Testis (tissue), 3 donors: Measurements from ENCODE around the gene CTNNA2. TPM values are rescaled to one million over a fixed set of nuclear protein-coding genes. Genes with fewer than 3 reads are reported as not detected.

ENCODE experiments used
- DNase-seq: peaks from one replicate; pipeline ENCODE4 v3.0.0-alpha.2; 2019
- H3K27ac ChIP-seq, 2 donors: fragments of 200-600 bp; sonication (generic); one replicate each; pipeline ENCODE4 v1.5.1; 2019
- H3K27me3 ChIP-seq: fragments of 200-600 bp; sonication (generic); one replicate; pipeline ENCODE4 v1.5.1; 2019
- H3K36me3 ChIP-seq: fragments of 200-600 bp; sonication (generic); one replicate; pipeline ENCODE4 v1.5.1; 2017; ENCODE audit warnings: low read depth; ENCODE audit errors: missing control alignments
- H3K4me1 ChIP-seq: fragments of 200-600 bp; sonication (generic); one replicate; pipeline ENCODE4 v1.5.1; 2019
- H3K4me3 ChIP-seq, 2 donors: fragments of 200-600 bp; sonication (generic); one replicate each; pipeline ENCODE4 v1.5.1; 2017 to 2019
- H3K9me3 ChIP-seq: fragments of 200-600 bp; sonication (generic); one replicate; pipeline ENCODE4 v1.5.1; 2017
- CTCF ChIP-seq, 3 experiments: fragments of 450-650 bp in 2 of 3; fragments of 200-600 bp in 1 of 3; sonication (generic) in 1 of 3; IDR thresholded peaks; one replicate each; pipeline ENCODE4 v1.5.1; 2016 to 2019; ENCODE audit warnings: antibody characterized with exemption in 3 of 3, mild to moderate bottlenecking in 2 of 3, moderate library complexity in 1 of 3
- POLR2A ChIP-seq: fragments of 450-650 bp; IDR thresholded peaks from one replicate; pipeline ENCODE4 v1.6.1; 2017; ENCODE audit warnings: antibody characterized with exemption, mild to moderate bottlenecking, moderate library complexity
- WGBS, 2 donors: methylation state at CpG; one replicate each; pipeline ENCODE4 v1.1.5; 2018; 5-methylcytosine and 5-hydroxymethylcytosine counted together
- intact Hi-C: fragments of 100-400 bp; cut with DNase I; formaldehyde crosslinking; loops from one replicate; pipeline ENCODE4 v1.15.1; 2023; ENCODE audit warnings: low total_unique reads
- polyA plus RNA-seq: library from polyadenylated mRNA; stranded (reverse); fragments of 350-450 nt; fragmentation: Illumina TruSeq; extraction: RNeasy Lipid Tissue Mini Kit (QIAGEN cat#74804); gene quantifications from one replicate; pipeline ENCODE4 v1.2.3, GENCODE V29; 2014; ENCODE audit warnings: low read depth, low replicate concordance; ENCODE audit not compliant: insufficient read depth
- total RNA-seq, 2 donors: library from RNA; depleted of rRNA; stranded (reverse); fragments of >200 nt; gene quantifications; one replicate each; pipeline ENCODE4 v1.2.3, GENCODE V29; 2016

The CTNNA2 gene
- total and polyA plus RNA-seq, 3 donors from 2014 or later, result 36.8 to 44.5 (median 43.4) TPM

- H3K36me3 ChIP-seq, result no peaks in the 10 kb centered on the region
- H3K27ac ChIP-seq, result no peak overlapping the region
- no peaks in the 10 kb centered on the region for H3K9me3 ChIP-seq
- no peak overlapping the region for H3K4me3 ChIP-seq
- H3K27me3 ChIP-seq, result no peaks in the 10 kb centered on the region
- intact Hi-C loops, result no loop called here
- H3K4me1 ChIP-seq, result no peaks in the 10 kb centered on the region
- WGBS, 2 donors, result 86 to 89% methylated on average over 3 of the region's 3 CpGs
- DNase-seq, result no peak
- TF ChIP-seq POLR2A (no peak), CTCF (IDR thresholded peaks at IDR 0.05) (no peak)
Measured at GRCh38 chr2:79950526-79950925, 437.7 kb downstream of the CTNNA2 start.

- WGBS, 2 donors, result 84 to 88% methylated on average over 3 of the region's 3 CpGs
- intact Hi-C loops, result no loop called here
Measured at GRCh38 chr2:79952616-79953015, 439.8 kb downstream of the CTNNA2 start.

GRCh38 chr2:79960035-79960434, 447.2 kb downstream of the CTNNA2 start:
- H3K27ac ChIP-seq, result no peak overlapping the region
- TF ChIP-seq POLR2A (no peak), CTCF (IDR thresholded peaks at IDR 0.05) (no peak)
- intact Hi-C loops, result no loop called here
- no peaks in the 10 kb centered on the region for H3K27me3 ChIP-seq
- H3K9me3 ChIP-seq, result no peaks in the 10 kb centered on the region
- H3K36me3 ChIP-seq, result no peaks in the 10 kb centered on the region
- peaks cover 3% of the 10 kb centered on the region for H3K4me1 ChIP-seq
- no peak for DNase-seq
- H3K4me3 ChIP-seq, result no peak overlapping the region

More at GRCh38 chr2:79952616-79953015, 439.8 kb downstream of the CTNNA2 start:
- H3K4me1 ChIP-seq, result no peaks in the 10 kb centered on the region
- TF ChIP-seq POLR2A, result no peak
- TF ChIP-seq CTCF (IDR thresholded peaks at IDR 0.05), result no peak
- H3K27ac ChIP-seq, result no peak overlapping the region
- H3K4me3 ChIP-seq, result no peak overlapping the region
- no peak for DNase-seq
- H3K9me3 ChIP-seq, result no peaks in the 10 kb centered on the region
- H3K36me3 ChIP-seq, result no peaks in the 10 kb centered on the region
- H3K27me3 ChIP-seq, result no peaks in the 10 kb centered on the region

- intact Hi-C loops, result no loop called here
- no peaks in the 10 kb centered on the region for H3K27me3 ChIP-seq
- DNase-seq, result no peak
- H3K9me3 ChIP-seq, result no peaks in the 10 kb centered on the region
- H3K36me3 ChIP-seq, result no peaks in the 10 kb centered on the region
- H3K4me3 ChIP-seq, result no peak overlapping the region
- peaks cover 3% of the 10 kb centered on the region for H3K4me1 ChIP-seq
- 47 to 56% methylated on average over 4 of the region's 4 CpGs for WGBS, 2 donors
- no peak overlapping the region for H3K27ac ChIP-seq
- TF ChIP-seq POLR2A, result no peak
- no peak for TF ChIP-seq CTCF (IDR thresholded peaks at IDR 0.05)
Measured at GRCh38 chr2:79960519-79960918, 447.7 kb downstream of the CTNNA2 start.

GRCh38 chr2:79964966-79965365, 452.1 kb downstream of the CTNNA2 start:
- Histone ChIP-seq H3K27me3 (no peaks in the 10 kb centered on the region), H3K27ac (no peak overlapping the region), H3K4me1 (peaks cover 3% of the 10 kb centered on the region), H3K4me3 (no peak overlapping the region), H3K9me3 (no peaks in the 10 kb centered on the region), H3K36me3 (no peaks in the 10 kb centered on the region)
- intact Hi-C loops, result no loop called here
- no peak for DNase-seq
- TF ChIP-seq CTCF (IDR thresholded peaks at IDR 0.05), result no peak
- 52 to 54% methylated on average over 5 of the region's 5 CpGs for WGBS, 2 donors
